SK-MEL-5 (cell line): Measurements from ENCODE around the gene IRAK3. TPM values are rescaled to one million over a fixed set of nuclear protein-coding genes. Genes with fewer than 3 reads are reported as not detected.

Source experiments
- DNase-seq: peaks from one replicate; pipeline ENCODE4 v3.0.0-alpha.2; 2016; ENCODE audit warnings: low read depth, low spot score
- in situ Hi-C: cut with HindIII; loops from 2 replicates; pipeline ENCODE4 v1.10.0; 2016; ENCODE audit warnings: low sequenced_read_pairs, high pct_unique_total_duplicates, low pct_unique_long_range_greater_than_20kb
- polyA plus RNA-seq, 2 experiments: library from polyadenylated mRNA; depleted of rRNA; stranded (reverse); fragments of >200 nt; gene quantifications; 2 replicates each; pipeline ENCODE4 v1.2.3, GENCODE V29; 2015
- total RNA-seq: library from RNA; depleted of rRNA; stranded (reverse); fragments of >200 nt; shearing (Covaris generic); gene quantifications from 2 replicates; pipeline ENCODE4 v1.2.3, GENCODE V29; 2014; rRNA removed

IRAK3 gene
- total RNA-seq, result not detected in 2 replicates
- not detected in 2 replicates for polyA plus RNA-seq (2015; cell fraction: cytosol; rRNA removed)
- polyA plus RNA-seq (2015; cell fraction: nucleus; rRNA removed), result not detected in 2 replicates

- in situ Hi-C loops, result no loop called here
- DNase-seq, result no peak
These were observed at the start of gene IRAK3 for GRCh38 chr12:66188584-66189485. Gene IRAK3 (plus strand): TSS chr12:66189214. CDS start chr12:66189300, 86 bp downstream.

GRCh38 chr12:66139328-66139727 is 49.7 kb upstream of the IRAK3 start:
- in situ Hi-C loops, result no loop called here
- no peak for DNase-seq

GRCh38 chr12:66140731-66141130 is 48.3 kb upstream of the IRAK3 start:
- peak; percentile 27 for DNase-seq
- in situ Hi-C loops, result no loop called here

- in situ Hi-C loops, result no loop called here
These were observed 47.7 kb upstream of the IRAK3 start for GRCh38 chr12:66141299-66141698.

GRCh38 chr12:66142826-66143225 is 46.2 kb upstream of the IRAK3 start:
- no peak for DNase-seq
- in situ Hi-C loops, result no loop called here

More at GRCh38 chr12:66141299-66141698, 47.7 kb upstream of the IRAK3 start:
- DNase-seq, result no peak

- in situ Hi-C loops, result no loop called here
- no peak for DNase-seq
These were observed 45.1 kb upstream of the IRAK3 start for GRCh38 chr12:66143868-66144267.

- in situ Hi-C loops, result no loop called here
- DNase-seq, result peak; percentile 70
These were observed 43.9 kb upstream of the IRAK3 start for GRCh38 chr12:66144791-66145754.

GRCh38 chr12:66149702-66150398 is 39.2 kb upstream of the IRAK3 start:
- in situ Hi-C loops, result no loop called here
- DNase-seq, result no peak

- in situ Hi-C loops, result no loop called here
- no peak for DNase-seq
These were observed 36.3 kb upstream of the IRAK3 start for GRCh38 chr12:66152732-66153131.

GRCh38 chr12:66154776-66155175 is 34.2 kb upstream of the IRAK3 start:
- DNase-seq, result peak; percentile 74
- in situ Hi-C loops, result no loop called here

GRCh38 chr12:66156654-66157053 is 32.4 kb upstream of the IRAK3 start:
- no peak for DNase-seq
- in situ Hi-C loops, result no loop called here

GRCh38 chr12:66159123-66159522 is 29.9 kb upstream of the IRAK3 start:
- in situ Hi-C loops, result no loop called here
- DNase-seq, result peak; percentile 75

- DNase-seq, result no peak
- in situ Hi-C loops, result no loop called here
These were observed 28.3 kb upstream of the IRAK3 start for GRCh38 chr12:66160704-66161103.

GRCh38 chr12:66162701-66163100 is 26.3 kb upstream of the IRAK3 start:
- in situ Hi-C loops, result no loop called here
- no peak for DNase-seq

GRCh38 chr12:66163289-66163688 is 25.7 kb upstream of the IRAK3 start:
- in situ Hi-C loops, result no loop called here
- no peak for DNase-seq

- in situ Hi-C loops, result no loop called here
- DNase-seq, result no peak
These were observed 24.6 kb upstream of the IRAK3 start for GRCh38 chr12:66164349-66164821.

- no peak for DNase-seq
- in situ Hi-C loops, result no loop called here
These were observed 23.9 kb upstream of the IRAK3 start for GRCh38 chr12:66165141-66165540.
